HUES48 (cell line): ENCODE measurements around the gene CFH.
"Not testable (repeated sequence)": the region's sequence is repeated elsewhere in the genome, so short reads cannot be mapped to it uniquely, and the experiment has no call there.

ENCODE experiments used
- H3K27ac ChIP-seq: one replicate; pipeline ENCODE4 v1.7.0; 2013; ENCODE audit warnings: low read depth, low read length, inconsistent platforms
- H3K27me3 ChIP-seq: 2 replicates; pipeline ENCODE4 v1.6.1; 2013; ENCODE audit warnings: mild to moderate bottlenecking, low read length; ENCODE audit not compliant: control insufficient read depth, insufficient read depth
- H3K36me3 ChIP-seq: 2 replicates; pipeline ENCODE4 v1.6.1; 2013; ENCODE audit warnings: low read length; ENCODE audit not compliant: control insufficient read depth, insufficient read depth
- H3K4me1 ChIP-seq: 2 replicates; pipeline ENCODE4 v1.6.1; 2013; ENCODE audit warnings: mild to moderate bottlenecking, low read length; ENCODE audit not compliant: control insufficient read depth, insufficient read depth
- H3K4me3 ChIP-seq: 2 replicates; pipeline ENCODE4 v1.5.1; 2013; ENCODE audit warnings: mild to moderate bottlenecking, low read depth, low read length
- H3K9ac ChIP-seq: 2 replicates; pipeline ENCODE4 v1.6.1; 2013; ENCODE audit warnings: mild to moderate bottlenecking, low read depth, low read length, moderate library complexity
- H3K9me3 ChIP-seq: 2 replicates; pipeline ENCODE4 v1.6.1; 2013; ENCODE audit warnings: low read length; ENCODE audit not compliant: control insufficient read depth, insufficient read depth

Gene CFH

DNA sequence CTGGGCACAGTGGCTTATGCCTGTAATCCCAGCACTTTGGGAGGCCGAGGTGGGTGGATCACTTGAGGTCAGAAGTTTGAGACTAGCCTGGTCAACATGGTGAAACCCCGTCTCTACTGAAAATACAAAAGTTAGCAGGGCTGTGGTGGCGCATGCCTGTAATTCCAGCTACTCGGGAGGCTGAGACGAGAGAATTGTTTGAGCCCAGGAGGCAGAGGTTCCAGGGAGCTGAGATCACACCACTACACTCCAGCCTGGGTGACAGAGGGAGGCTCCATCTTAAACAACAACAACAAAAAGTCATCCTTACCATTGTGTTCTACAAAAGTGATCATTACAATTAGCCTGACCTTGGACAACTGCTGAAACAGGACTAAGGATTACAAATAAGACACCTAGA is 12.6 kb upstream of the CFH start:
- not testable (repeated sequence) for H3K4me1 ChIP-seq, H3K9me3 ChIP-seq, H3K27me3 ChIP-seq, H3K27ac ChIP-seq, H3K4me3 ChIP-seq, H3K9ac ChIP-seq, H3K36me3 ChIP-seq

DNA sequence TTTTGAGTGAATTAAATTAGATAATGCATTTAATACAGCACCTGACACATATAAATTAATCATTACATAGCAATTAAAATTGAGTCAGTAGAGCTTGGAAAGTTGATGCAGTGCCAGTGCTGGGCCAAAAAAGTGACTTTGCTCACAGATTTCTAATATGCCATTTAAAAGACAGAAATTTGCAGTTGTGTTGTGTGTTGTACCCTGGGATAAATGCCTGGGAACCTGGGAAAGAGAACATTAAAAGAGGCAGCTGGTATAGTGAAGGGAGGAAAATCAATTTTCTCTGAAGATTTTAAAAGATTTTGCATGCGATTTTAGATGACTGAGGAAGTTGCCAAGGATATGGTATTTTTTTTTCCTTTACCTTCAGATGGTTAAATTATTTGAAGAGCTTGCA is 10.9 kb upstream of the CFH start:
- Histone ChIP-seq H3K9me3 (no peaks in the 10 kb centered on the region), H3K9ac (no peak overlapping the region), H3K4me1 (no peaks in the 10 kb centered on the region), H3K27me3 (no peaks in the 10 kb centered on the region), H3K27ac (no peak overlapping the region), H3K4me3 (no peak overlapping the region), H3K36me3 (no peaks in the 10 kb centered on the region)

GRCh38 chr1:196649990-196650389 is 1.9 kb upstream of the CFH start:
- H3K9me3 ChIP-seq, result no peaks in the 10 kb centered on the region
- H3K9ac ChIP-seq, result no peak overlapping the region
- no peak overlapping the region for H3K27ac ChIP-seq
- H3K36me3 ChIP-seq, result no peaks in the 10 kb centered on the region
- H3K27me3 ChIP-seq, result no peaks in the 10 kb centered on the region
- H3K4me1 ChIP-seq, result no peaks in the 10 kb centered on the region
- H3K4me3 ChIP-seq, result peak overlapping the region; percentile 42; the same call in 1 of the 2 replicates

- peak overlapping the region; percentile 42; the same call in 1 of the 2 replicates for H3K4me3 ChIP-seq
- no peaks in the 10 kb centered on the region for H3K36me3 ChIP-seq
- no peaks in the 10 kb centered on the region; the same call in 1 of the 2 replicates for H3K4me1 ChIP-seq
- H3K9me3 ChIP-seq, result no peaks in the 10 kb centered on the region
- no peak overlapping the region for H3K9ac ChIP-seq
- H3K27me3 ChIP-seq, result no peaks in the 10 kb centered on the region
- no peak overlapping the region for H3K27ac ChIP-seq
Observed at GRCh38 chr1:196650403-196650802, 1.4 kb upstream of the CFH start.

- Histone ChIP-seq H3K4me3 (no peak overlapping the region), H3K9ac (no peak overlapping the region), H3K27ac (no peak overlapping the region), H3K36me3 (no peaks in the 10 kb centered on the region), H3K9me3 (no peaks in the 10 kb centered on the region), H3K27me3 (no peaks in the 10 kb centered on the region), H3K4me1 (no peaks in the 10 kb centered on the region; the same call in 1 of the 2 replicates)
Observed at GRCh38 chr1:196651079-196651478, 764 bp upstream of the CFH start.

- Histone ChIP-seq H3K27ac (no peak overlapping the region), H3K27me3 (no peaks in the 10 kb centered on the region), H3K9me3 (no peaks in the 10 kb centered on the region), H3K4me1 (no peaks in the 10 kb centered on the region; the same call in 1 of the 2 replicates), H3K4me3 (no peak overlapping the region), H3K9ac (no peak overlapping the region), H3K36me3 (no peaks in the 10 kb centered on the region)
Observed at GRCh38 chr1:196654271-196654670, 2.4 kb downstream of the CFH start.

- no peaks in the 10 kb centered on the region for H3K27me3 ChIP-seq
- no peaks in the 10 kb centered on the region for H3K36me3 ChIP-seq
- H3K4me1 ChIP-seq, result no peaks in the 10 kb centered on the region; the same call in 1 of the 2 replicates
- no peak overlapping the region for H3K4me3 ChIP-seq
- no peak overlapping the region for H3K9ac ChIP-seq
- no peak overlapping the region for H3K27ac ChIP-seq
- no peaks in the 10 kb centered on the region for H3K9me3 ChIP-seq
Observed at GRCh38 chr1:196655071-196655470, 3.2 kb downstream of the CFH start.

DNA sequence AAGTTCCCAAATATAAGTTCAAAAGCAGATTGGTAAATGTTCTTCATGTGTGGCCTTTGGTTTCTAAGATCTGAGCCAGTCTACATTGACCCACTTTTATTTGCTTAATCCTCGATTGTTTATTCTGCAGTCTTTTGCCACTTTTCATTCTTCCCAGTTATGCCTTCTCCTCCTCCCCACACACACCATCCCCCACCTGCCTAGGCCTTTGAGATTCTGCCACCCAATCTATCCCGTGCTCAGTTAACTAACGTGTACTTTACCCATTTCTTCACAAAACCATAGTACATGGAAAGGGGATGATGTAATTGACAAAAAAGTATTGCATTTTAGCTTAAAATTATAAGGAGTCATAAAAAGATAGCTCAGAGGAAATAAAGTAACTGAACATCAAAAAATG is 3.7 kb downstream of the CFH start:
- Histone ChIP-seq H3K9me3 (no peaks in the 10 kb centered on the region), H3K36me3 (no peaks in the 10 kb centered on the region), H3K4me1 (no peaks in the 10 kb centered on the region; the same call in 1 of the 2 replicates), H3K27me3 (no peaks in the 10 kb centered on the region), H3K27ac (no peak overlapping the region), H3K9ac (no peak overlapping the region), H3K4me3 (no peak overlapping the region)

GRCh38 chr1:196659471-196659870 is 7.6 kb downstream of the CFH start:
- H3K27me3 ChIP-seq, result no peaks in the 10 kb centered on the region
- H3K27ac ChIP-seq, result no peak overlapping the region
- no peaks in the 10 kb centered on the region; the same call in 1 of the 2 replicates for H3K4me1 ChIP-seq

GRCh38 chr1:196660272-196660671 is 8.4 kb downstream of the CFH start:
- no peak overlapping the region for H3K9ac ChIP-seq
- no peaks in the 10 kb centered on the region for H3K9me3 ChIP-seq
- no peak overlapping the region for H3K4me3 ChIP-seq
- H3K4me1 ChIP-seq, result no peaks in the 10 kb centered on the region; the same call in 1 of the 2 replicates
- no peaks in the 10 kb centered on the region for H3K36me3 ChIP-seq
- no peaks in the 10 kb centered on the region for H3K27me3 ChIP-seq
- no peak overlapping the region for H3K27ac ChIP-seq

More at GRCh38 chr1:196659471-196659870, 7.6 kb downstream of the CFH start:
- no peak overlapping the region for H3K9ac ChIP-seq
- no peaks in the 10 kb centered on the region for H3K9me3 ChIP-seq
- H3K4me3 ChIP-seq, result no peak overlapping the region
- H3K36me3 ChIP-seq, result no peaks in the 10 kb centered on the region

DNA sequence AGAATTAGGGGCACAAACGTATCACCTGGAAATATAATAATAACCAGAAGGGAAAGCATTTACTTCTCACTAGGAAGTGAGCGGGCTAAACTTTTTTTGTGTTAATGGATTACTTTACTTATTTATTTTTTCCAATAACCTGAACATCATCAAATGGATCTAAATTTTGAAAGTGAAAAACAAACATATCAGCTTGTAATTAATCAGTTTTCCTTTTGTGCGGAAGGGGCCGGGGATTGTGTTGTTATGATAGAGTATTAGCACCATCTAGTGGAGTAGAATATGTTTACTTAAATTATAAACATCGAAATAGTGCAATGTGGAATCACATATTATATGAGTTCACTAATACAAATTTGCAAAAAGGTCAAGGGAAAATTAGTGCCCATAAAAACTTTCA is 9.0 kb downstream of the CFH start:
- Histone ChIP-seq H3K9me3 (no peaks in the 10 kb centered on the region), H3K27ac (no peak overlapping the region), H3K27me3 (no peaks in the 10 kb centered on the region), H3K9ac (no peak overlapping the region), H3K4me3 (no peak overlapping the region), H3K36me3 (no peaks in the 10 kb centered on the region), H3K4me1 (no peaks in the 10 kb centered on the region)

- H3K27ac ChIP-seq, result no peak overlapping the region
- H3K27me3 ChIP-seq, result no peaks in the 10 kb centered on the region
- H3K36me3 ChIP-seq, result no peaks in the 10 kb centered on the region
- no peaks in the 10 kb centered on the region for H3K9me3 ChIP-seq
- H3K4me3 ChIP-seq, result no peak overlapping the region
- no peak overlapping the region for H3K9ac ChIP-seq
- no peaks in the 10 kb centered on the region for H3K4me1 ChIP-seq
Observed at GRCh38 chr1:196661345-196661744, 9.5 kb downstream of the CFH start.
